CD4-positive, alpha-beta T cell treated with Interleukin-17A for 4 hours (primary cell): ENCODE data around the gene COX6A1.

ENCODE experiments used
- DNase-seq: peaks from one replicate; pipeline ENCODE4 v3.0.0-alpha.2; 2020; ENCODE audit warnings: mixed read lengths

COX6A1 gene

GRCh38 chr12:120437735-120438494, at the start of gene COX6A1:
TSS of gene COX6A1 (plus strand) at chr12:120438113. CDS start at chr12:120438127, 14 bp downstream.
- peak; percentile 98 for DNase-seq

GRCh38 chr12:120388691-120389481, 49.0 kb upstream of the COX6A1 start:
- no peak for DNase-seq

DNA sequence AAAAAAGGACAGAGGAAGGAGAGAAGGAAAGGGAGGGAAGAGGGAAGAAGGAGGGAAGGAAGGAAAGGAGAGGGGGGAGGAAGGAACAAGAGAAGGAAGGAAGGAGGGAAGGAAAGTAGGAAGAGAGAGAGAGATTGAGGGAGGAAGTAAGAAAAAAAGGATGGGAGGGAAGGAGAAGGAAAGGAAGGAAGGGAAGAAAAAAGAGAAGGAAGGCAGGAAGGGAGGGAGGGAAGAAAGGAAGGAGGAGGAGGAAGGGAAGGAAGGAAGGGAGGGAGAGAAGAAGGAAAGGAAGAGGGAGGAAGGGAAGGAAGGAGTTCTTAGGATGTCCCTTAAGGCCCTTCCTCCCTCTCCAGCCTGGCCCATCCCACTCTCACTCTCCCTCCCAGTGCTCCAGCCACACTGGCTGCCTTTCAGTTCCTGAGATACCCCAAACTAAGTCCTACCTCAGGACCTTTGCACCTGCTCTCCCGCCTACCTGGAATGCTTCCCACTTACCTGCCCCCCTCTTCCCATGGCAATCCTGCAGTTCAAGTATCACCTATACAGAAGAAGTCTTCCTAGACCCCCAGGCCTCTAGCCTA, 47.3 kb upstream of the COX6A1 start:
- DNase-seq, result no peak

DNA sequence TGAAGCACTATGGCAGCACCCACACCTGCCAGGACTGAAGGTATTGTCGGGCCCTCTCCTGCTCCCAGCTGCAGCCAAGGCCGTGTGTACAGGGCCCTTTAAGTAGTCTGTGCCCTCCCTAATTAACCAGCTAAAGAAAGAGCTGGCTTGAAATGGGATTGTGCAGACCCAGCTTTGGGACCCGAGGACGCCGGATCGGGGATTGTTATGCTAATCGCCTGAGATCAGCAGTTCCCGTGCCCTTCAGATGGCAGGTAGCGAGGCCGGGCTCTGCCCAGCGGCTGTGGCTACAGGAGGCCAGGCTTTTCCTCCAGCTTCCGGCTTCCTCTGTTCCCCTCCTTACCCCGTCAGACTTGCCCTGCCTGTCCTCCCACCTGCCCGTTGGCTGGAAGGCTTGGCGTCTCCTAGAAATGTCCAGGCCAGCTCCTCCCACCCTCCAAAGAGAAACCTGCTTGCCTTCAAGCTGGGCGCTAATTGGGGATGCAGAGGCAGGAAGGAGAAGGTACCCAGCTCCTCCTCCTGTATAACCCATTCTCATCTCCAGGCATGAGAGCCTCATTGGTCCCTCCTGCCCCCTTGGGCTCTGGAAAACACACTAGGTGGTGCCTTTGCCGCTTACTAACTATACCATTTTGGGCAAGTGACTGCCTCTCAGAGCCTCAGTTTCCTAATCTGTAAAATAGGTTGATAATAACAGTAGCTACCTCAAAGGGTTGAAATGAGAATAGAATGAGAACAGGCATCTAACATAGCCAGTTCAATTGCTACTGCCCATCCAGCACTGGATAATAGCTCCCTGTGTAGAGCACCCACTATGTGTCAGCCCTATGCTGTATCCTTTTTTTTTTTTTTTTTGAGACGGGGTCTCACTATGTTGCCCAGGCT, 43.2 kb upstream of the COX6A1 start:
- DNase-seq, result no peak

DNA sequence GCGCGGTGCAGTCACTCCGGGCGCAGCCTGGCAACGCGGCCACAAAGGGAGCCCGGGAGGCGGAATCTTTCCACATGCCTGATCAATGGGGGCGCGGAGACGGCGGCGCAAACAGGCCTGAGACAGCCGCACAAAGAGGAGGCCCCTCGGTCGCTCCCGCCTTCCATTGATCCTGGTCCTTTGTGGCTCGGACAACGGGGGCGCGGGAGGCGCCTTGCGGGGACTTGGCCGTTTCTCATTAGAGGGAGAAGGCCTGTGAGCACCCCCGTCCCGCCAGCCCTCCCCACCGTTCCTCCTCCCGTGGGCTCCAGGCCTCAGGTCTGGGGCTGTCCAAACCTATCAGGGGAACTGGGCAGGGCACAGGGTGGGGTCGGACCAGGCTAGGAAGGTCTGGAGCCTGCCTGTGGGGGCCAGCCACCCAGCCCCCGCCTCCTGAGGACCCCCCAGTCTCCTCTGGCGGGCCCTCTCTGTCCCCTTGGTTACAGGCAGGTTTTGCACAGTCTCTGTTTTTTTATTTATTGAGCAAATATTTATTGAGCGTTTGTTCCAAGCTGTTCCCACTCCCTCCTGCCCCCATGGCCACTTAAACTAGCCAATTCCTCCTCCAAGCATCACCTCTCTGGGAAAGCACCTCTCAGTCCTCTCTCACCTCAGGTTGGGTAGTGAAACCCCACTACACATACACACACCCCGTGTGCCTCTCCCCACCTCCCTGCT, 39.9 kb upstream of the COX6A1 start:
- DNase-seq, result no peak

DNA sequence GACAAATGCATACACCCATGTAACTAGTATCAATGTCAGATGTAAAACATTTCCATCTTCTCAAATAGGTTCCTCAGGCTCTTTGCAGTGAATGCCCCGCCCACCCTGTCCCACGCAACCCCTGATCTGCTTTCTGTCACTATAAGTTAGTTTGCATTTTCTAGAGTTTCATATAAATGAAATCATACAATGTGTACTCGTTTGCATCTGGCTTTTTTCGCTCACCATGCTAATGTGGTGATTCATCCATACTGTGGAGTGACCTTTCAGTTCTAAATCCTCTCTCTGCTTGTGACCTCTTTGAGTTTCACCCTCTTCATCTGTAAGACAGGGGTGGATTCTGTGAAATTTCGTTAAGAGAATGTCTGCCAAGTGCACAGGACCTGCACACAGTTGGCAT, 38.4 kb upstream of the COX6A1 start:
- no peak for DNase-seq

GRCh38 chr12:120402217-120402616, 35.7 kb upstream of the COX6A1 start:
- DNase-seq, result no peak

DNA sequence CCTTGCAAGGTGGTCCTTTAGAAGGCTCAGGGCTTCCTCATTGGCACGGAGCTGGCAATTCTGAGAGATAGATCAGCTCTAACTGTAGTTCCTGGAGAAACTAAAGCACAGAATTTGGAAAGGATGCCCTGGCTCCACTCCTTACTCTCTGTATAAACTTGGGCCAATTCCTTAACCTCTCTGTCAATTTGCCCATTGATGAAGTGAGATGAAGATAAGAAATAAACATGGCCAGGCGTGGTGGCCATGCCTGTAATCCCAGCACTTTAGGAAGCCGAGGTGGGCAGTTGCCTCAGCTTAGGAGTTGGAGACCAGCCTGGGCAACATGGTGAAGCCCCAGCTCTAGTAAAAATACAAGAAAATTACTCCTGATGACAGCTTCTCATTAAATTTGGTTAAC, 34.0 kb upstream of the COX6A1 start:
- no peak for DNase-seq

- DNase-seq, result no peak
Measured at GRCh38 chr12:120404271-120404670, 33.6 kb upstream of the COX6A1 start.

GRCh38 chr12:120406069-120406468, 31.8 kb upstream of the COX6A1 start:
- DNase-seq, result no peak

GRCh38 chr12:120406553-120406952, 31.4 kb upstream of the COX6A1 start:
- DNase-seq, result no peak

- no peak for DNase-seq
Measured at GRCh38 chr12:120408771-120409170, 29.1 kb upstream of the COX6A1 start.

DNA sequence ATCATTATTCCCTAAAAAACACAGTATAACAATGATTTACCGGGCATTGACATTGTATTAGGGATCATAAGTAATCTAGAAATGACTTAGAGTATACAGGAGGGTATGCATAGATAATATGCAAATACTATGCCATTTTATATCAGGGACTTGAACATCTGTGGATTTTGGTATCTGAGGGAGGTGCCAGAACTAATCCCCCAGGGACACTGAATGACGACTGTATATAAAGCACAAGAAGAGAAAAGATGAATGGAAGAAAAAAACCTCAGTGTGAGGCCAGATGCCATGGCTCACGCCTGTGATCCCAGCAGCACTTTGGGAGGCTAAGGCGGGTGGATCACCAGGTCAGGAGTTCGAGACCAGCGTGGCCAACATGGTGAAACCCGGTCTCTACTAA, 25.5 kb upstream of the COX6A1 start:
- DNase-seq, result no peak

DNA sequence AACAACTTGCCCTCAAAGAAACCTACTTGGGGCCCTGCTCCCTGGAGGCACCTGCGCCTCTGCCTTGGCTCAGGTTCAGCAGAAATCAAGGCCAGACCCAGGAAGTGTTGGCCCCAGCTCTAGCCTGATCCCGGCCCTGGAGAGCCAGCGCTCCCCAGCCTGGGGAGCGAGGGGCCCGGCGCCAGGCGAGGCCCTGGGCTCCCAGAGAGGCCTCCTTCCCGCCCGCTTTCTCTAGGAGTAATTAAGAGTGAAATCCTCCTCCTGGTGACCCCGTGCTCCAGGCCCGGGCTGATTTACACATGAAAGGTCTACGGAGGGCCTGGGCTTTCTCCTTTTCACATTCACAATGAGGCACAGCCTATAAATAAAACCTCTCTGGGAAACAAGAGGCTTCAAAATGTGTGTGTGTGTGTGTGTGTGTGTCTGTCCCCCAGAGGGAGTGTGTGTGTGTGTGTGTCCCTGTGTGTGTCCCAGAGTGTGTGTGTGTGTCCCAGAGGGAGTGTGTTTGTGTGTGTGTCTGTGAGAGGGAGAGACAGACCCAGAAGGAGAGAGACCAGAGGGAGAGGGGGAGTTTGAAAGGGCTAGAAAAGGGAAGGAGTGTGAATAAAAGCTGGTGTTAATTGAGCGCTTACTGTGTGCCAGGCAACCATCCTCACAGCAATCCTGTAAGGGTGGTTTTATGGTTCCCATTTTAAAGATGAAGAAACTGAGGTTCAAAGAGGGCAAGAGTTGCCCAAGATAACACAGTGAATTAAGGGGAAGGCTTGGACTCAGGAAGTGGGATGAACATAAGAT, 23.8 kb upstream of the COX6A1 start:
- no peak for DNase-seq

- DNase-seq, result no peak
Measured at GRCh38 chr12:120416490-120417216, 21.3 kb upstream of the COX6A1 start.

GRCh38 chr12:120417917-120418580, 19.9 kb upstream of the COX6A1 start:
- DNase-seq, result no peak

DNA sequence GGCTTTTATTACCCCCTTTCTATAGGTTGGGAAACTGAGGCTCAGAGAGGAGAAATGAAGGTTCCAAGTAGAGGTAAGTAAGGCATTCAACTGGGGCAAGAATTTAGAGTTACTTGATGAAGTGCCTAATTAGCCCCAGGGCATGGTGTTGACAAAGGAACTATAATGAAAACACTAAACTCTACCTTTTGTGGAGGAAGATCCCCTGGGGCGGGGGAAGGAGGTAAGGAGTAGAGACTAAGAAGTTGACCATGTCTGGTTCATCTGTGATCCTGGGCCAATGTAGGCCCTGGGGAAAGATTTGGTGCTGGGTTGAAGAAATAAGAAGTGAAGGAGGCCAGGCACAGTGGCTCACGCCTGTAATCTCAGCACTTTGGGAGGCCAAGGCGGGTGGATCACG, 16.2 kb upstream of the COX6A1 start:
- no peak for DNase-seq

DNA sequence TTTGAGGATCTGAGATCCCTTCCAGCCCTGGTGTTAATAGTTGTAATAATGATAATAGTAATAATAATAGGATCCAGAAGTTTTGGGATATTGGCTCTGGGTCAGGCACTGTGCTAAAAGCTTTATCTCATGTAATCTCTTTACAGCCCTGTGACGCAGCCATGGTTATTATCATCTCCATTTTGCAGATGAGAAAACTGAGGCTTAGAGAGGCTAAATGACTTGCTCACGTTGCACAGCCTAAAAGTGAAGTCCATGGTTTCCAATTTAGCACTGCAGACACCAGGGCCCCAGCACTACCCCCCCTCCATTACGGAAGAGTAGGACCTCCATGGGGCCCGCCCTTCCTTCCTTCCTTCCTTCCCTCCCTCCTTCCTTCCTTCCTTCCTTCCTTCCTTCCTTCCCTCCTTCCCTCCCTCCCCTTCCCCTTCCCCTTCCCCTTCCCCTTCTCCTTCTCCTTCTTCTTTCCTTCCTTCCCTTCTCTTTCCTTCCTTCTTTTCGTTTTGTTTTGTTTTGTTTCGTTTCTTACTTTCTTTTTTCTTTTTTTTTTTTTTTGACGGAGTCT, 14.9 kb upstream of the COX6A1 start:
- DNase-seq, result no peak

DNA sequence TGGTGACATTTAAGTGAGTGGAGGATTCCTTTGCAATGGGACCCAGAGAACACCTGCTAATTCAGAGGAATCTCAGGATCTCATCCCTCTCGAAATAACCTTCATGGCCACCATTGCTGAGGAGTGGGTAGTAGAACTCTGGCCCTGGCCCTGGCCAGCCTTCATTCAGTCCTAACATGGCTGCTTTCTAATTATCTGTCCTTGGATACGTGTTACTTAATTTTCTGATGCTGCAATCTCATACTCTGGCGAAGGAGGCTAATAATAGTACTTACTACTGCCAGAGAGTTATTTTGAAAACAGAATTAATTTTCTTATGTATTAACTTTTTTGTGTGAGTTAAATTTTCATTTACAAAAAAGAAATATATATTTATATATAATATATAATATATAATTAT, 12.1 kb upstream of the COX6A1 start:
- DNase-seq, result no peak
